NCI-H1436 (cell line): ENCODE results near the gene OGFR.

Source experiments
- DNase-seq: peaks from one replicate; lab custom pipeline; 2025; lab: John Stamatoyannopoulos, UW

The OGFR gene

GRCh38 chr20:62825986-62826645, 21.5 kb downstream of the OGFR start:
- DNase-seq, result no peak

DNA sequence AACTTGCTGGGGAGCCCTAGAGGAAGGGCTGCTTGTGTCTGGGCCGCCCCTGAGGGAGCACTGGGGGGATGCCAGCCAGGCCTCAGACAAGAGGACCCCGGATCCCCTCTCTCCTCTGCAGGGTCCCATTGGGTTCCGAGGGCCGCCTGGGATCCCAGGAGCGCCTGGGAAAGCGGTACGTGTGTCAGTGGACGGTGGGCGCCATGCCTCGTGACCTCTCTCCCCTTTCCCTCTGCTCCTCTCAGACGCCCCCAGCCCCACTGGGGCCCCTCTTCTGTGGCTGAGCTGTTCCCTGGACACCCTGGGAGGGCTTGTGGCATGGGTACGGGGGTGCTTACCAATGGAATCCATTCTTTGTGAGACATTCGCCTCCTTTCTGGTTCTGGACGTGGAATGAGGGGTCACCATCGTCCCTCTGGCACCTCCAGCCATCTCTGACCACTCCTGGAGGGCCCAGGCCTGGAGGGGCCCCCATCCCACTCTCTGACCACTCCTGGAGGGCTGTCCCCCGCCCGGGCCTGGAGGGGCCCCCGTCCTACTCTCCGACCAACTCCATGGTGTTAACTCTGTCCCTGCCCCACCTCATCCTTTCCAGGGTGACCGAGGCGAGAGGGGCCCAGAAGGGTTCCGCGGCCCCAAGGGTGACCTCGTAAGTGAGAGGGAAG, 22.1 kb downstream of the OGFR start:
- DNase-seq, result no peak

DNA sequence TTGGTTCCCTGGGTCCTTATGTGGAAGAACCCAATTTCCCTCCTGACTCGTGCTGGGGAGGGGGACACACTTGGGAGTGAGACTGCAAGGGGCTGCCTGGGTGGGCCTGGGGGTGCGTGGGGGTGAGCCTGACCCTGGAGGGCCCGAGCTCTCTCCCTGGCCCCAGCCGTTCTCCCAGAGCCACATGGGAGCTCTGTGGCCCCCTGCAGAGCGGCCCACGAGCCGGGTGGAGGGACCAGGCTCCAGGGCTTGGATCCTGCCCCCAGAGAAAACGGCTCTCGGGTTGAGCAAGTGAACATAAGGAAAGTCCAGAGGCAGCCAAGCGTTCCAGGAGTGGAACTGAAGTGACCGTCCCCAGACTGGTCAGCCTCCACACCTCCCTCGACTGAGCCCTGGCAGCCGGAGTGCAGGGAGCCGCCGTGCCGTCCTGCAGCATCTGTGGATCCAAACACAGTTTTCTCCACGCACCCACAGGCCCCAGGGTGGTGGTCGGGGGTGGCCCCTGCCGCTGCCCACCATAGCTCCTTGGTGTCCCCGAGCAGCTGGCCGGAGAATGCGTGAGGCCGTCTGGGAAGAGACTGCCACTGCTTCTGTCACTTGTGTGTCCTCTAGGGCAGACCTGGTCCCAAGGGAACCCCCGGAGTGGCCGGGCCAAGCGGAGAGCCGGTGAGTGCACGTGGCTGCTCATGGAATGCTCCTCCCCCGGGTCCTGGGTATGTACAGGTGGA, 22.8 kb downstream of the OGFR start:
- DNase-seq, result no peak

GRCh38 chr20:62828051-62828450, 23.4 kb downstream of the OGFR start:
- no peak for DNase-seq

DNA sequence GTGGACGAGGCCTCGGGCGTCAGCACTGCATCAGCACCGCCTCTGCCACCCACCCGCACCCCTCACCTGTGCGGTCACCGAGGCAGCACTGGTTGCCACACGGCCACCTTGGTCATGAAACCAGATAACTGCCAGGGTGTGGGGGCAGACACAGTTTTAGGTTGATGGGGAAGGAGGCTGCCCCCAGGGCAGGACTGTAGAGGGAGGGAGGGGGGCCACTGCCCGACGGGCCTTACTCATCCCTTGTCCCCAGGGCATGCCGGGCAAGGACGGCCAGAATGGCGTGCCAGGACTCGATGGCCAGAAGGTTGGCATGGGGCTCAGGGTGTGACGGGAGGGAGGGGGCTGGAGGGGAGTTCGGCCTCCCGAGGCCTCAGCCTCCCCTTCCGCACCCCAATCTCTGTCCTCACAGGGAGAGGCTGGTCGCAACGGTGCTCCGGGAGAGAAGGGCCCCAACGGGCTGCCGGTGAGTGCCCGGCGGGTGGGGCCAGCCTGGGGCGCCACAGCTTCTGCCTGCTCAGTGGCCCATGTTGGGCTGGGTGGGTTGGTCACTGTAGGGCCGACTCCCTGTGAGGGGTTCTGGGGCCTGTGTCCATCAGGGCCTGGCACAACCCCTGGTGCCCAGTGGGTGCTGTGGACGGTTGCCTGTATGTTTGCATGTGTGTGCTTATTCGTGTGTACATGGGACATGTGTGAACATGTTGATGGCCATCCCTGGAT, 24.0 kb downstream of the OGFR start:
- DNase-seq, result no peak

GRCh38 chr20:62829231-62830230, 24.9 kb downstream of the OGFR start:
- no peak for DNase-seq

DNA sequence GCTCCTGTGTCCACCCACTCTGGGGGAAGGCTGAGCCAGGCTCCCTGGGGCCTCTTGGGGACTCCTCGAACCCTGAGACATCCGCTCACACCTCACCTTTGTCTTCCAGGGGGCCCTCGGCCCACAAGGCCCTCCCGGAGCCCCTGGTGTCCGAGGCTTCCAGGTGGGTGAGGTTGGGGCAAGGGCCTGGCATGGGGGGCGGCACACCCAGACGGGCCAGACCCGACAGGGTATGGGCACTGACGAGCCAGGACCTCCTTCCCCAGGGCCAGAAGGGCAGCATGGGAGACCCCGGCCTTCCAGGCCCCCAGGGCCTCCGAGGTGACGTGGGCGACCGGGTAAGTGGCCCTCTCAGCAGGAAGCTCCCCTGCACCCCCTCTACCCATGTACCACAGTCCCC, 25.6 kb downstream of the OGFR start:
- DNase-seq, result no peak

DNA sequence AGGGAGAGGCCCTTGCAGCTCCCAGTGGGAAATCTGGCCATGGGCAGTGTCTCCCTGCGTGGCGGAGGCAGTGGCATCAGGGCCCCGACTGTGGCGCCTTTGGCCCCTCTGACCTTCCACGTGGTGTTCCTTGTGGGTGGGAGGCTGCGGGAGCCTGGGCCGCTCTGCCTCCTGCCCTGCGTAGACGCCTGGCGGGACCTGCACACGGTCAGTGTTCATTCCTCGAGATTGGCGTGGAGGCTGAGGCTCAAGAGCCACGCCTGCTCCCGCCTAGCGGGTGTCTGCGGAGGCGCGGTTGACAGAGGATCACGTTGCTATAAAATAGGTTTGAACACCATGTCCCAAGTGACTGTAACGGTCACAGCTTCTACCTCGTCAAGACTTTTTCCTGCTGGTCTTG, 26.2 kb downstream of the OGFR start:
- DNase-seq, result no peak

- DNase-seq, result no peak
Measured at GRCh38 chr20:62831361-62831788, 26.7 kb downstream of the OGFR start.

DNA sequence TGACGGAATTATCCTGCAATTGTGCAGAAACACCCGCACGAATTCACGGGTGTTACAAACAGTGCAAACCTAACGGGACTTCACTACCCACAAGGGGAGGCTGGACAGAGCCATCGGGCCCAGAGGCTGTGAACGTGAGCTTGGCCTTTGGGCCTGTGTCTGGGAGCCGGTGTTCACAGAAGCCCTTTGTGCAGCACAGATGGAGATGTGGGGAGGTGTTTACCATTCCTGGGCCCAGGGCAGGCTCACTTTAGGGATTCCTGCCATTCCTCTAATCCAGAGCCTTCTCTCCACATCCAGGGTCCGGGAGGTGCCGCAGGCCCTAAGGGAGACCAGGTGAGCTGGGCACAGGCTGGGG, 27.2 kb downstream of the OGFR start:
- DNase-seq, result no peak

DNA sequence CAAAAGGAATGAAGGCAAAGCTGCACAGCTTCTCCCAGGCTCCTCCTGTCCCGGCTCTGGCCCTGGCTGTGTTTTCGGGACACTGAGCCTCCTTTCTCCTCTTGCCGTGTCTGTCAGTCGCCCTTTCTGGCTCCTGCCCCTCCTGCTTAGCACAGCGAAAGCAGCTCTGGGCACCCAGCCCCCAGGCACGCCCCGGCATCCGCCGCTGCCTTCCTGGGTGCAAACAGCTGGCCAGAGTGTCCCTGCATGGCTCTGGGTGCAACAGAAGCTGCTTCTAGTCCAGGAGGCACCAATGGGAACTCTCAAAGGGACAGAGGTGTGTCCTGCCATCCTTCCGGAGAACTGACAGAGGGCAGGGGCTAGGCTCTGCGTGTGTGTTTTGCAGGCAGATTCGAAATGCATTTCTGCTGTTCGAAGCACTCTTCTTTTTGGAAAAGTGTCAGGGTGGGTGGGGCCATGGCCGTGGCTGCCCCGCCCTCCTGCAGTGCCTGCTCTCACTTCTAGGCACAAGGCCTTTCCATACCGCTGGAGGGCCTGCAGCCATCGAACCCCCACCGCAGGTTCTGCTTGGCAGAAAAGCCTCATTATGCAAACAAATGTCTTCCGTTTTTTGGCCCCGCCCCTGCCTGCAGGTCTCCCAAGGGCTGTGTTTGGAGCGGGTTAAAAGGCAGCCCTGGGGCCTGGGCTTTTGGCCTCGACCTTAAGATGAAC, 27.7 kb downstream of the OGFR start:
- peak; percentile 65 for DNase-seq

- DNase-seq, result no peak
Measured at GRCh38 chr20:62832951-62833391, 28.3 kb downstream of the OGFR start.

- DNase-seq, result no peak
Measured at GRCh38 chr20:62834967-62835730, 30.5 kb downstream of the OGFR start.

DNA sequence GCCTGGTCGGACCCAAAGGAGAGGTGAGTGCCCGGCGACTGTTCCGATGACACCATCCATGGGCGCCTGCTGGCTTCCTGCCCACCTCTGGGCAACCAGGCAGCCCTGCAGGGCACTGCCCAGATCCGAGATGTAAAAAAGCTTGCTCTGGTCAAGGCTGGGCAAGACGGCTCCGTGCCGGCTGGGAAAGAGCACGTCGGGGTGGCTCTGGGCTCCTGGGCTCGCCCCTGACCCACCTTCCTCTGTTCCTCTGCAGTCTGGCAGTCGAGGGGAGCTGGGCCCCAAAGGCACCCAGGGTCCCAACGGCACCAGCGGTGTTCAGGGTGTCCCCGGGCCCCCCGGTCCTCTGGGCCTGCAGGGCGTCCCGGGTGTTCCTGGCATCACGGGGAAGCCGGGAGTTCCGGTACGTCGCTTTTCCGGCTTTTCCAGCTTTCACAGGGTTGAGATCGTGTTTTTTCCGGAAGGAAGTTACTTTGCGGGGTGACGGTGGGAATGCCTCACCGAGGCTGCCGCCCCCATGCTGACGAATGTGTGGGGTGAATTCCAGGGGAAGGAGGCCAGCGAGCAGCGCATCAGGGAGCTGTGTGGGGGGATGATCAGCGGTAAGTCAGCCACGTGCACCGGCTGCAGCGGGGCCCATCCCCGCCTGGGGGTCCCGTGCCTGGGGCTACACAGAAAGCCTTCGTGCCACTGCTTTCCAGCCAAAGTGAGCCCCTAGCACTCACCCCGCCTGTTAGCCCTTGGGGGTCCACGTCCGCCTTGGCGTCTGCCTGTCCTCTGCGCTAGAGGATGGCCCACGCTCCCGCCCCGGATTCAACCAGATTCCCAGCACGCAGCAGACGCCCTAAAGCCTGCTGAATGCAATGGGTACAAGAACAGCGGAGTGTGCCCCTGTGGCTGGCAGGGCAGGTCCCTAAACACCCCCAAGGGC, 31.6 kb downstream of the OGFR start:
- no peak for DNase-seq

DNA sequence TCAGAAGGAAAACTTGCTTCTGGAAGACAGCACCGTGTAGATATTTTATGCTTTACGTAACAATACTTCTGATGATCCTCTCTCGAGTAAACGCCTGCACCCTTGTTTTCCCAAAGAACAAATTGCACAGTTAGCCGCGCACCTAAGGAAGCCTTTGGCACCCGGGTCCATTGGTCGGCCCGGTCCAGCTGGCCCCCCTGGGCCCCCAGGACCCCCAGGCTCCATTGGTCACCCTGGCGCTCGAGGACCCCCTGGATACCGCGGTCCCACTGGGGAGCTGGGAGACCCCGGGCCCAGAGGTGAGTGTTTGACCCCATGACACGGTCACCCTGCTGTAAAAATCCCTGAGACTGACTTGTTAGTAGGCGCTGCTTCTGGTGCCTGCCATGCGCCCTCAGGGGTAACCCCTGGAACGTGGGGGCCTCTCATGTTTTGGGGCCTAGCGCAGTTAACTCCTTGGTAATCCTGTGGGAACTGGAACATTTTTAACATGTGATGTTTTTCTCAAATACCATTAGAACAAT, 32.4 kb downstream of the OGFR start:
- no peak for DNase-seq

DNA sequence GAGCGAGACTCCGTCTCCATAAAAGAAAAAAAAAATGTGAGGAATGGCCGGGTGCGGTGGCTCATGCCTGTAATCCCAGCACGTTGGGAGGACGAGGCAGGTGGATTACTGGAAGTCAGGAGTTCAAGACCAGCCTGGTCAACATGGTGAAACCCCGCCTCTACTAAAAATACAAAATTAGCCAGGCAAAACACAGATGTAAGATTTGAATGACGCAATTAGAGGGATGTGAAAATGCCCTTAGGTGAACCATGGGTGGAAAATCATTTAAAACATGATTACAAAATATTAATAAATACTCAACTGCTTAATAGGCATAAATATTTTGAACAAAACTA, 33.1 kb downstream of the OGFR start:
- DNase-seq, result no peak

- no peak for DNase-seq
Measured at GRCh38 chr20:62838128-62838891, 33.7 kb downstream of the OGFR start.

DNA sequence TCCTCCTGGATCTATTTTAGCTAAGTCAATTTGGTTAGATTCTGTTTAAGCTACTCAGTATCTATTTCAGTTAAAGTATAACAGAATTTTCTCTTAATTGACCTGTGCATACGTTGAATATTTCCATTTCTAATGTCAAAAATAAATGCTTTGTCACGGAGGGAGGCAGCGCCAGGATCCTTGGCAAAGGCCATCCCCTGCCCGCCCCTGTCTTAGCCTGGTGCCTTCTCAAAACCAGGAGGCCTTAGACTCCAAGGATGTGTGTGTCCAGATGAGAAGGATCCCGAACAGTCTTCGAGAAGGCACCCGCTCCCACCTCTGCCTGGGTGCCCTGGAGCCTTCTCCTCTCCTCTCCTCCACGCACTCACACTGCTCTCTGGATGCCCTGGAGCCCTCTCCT, 34.6 kb downstream of the OGFR start:
- DNase-seq, result no peak
